GM12801 (cell line): Measurements from ENCODE around the gene RFTN1.

ENCODE experiments used
- CTCF ChIP-seq: IDR thresholded peaks from one replicate; pipeline ENCODE4 v1.5.1; 2011; ENCODE audit warnings: control low read depth; ENCODE audit not compliant: insufficient read length; ENCODE audit errors: extremely low read depth

The RFTN1 gene

GRCh38 chr3:16346413-16347081, 167.0 kb downstream of the RFTN1 start:
- TF ChIP-seq CTCF, result no peak

- TF ChIP-seq CTCF, result no peak
Observed at GRCh38 chr3:16343101-16343500, 170.4 kb downstream of the RFTN1 start.

- no peak for TF ChIP-seq CTCF
Observed at GRCh38 chr3:16338999-16339398, 174.5 kb downstream of the RFTN1 start.

DNA sequence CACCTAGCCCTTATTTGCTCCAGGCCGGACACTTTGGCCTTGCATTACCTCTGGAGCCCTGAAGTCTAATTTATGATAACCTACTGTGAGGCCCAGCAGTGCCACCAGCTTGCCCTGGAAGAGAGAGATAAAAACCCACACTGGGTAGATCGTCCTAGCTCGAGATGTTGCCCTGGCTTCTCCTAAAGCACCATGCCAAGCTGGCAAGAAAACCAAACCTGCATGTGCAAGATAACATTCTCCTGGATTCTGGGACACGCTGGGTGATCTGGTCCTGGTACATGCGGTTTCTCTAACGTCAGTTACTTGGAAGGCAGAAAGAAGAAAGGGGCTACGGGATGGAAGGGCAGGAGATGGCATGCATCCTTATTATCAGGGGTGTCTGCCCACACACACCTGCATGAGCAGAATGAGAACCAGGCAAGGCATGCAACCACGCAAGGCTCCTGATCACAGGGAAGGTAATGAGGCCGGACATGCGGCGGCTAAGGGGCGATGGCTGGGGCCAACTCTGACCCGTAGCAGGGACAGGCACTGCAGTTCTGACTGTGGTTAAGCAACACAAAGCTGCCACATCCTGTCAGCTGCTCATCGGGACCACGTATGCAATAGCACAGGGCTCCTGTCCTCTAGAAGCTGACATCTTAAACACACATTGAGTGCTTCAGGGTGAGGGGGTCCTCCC, 175.5 kb downstream of the RFTN1 start:
- no peak for TF ChIP-seq CTCF

DNA sequence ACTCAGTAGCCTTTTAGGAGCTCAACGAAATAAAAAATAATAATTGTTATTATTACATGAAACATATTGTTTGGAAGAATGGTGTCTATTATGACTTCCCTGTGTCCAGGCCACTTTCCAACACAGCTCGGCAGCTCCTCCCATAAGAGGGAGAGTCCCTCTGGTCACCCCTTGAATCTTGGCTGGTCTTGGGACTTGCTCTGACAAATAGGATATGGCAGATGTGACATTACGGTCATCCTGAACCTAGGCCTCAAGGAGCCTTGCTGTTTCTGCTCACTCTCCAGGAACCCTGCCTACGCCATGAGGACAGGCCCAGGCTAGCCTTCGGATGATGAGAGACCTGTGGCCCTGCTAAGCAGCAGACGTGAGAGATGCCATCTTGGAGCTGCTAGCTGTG, 176.7 kb downstream of the RFTN1 start:
- TF ChIP-seq CTCF, result no peak

GRCh38 chr3:16335772-16336645, 177.5 kb downstream of the RFTN1 start:
- TF ChIP-seq CTCF, result no peak

DNA sequence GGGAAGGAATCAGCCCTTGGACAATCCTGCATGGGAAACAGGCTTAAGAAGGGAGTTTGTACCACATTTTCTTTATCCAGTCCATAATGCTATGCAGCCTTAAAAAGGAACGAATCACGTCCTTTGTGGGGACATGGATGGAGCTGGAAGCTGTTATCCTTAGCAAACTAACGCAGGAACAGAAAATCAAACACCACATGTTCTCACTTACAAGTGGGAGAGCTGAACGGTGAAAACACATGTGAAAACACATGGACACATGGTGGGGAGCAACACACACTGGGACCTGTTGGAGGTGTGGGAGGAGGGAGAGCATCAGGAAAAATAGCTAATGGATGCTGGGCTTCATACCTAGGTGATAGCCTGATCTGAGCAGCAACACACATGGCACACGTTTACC, 178.2 kb downstream of the RFTN1 start:
- no peak for TF ChIP-seq CTCF
